Left lung (tissue), 10 donors: ENCODE data around the gene DYRK1A. TPM values are rescaled to one million over a fixed set of nuclear protein-coding genes. Genes with fewer than 3 reads are reported as not detected.
"Not testable (repeated sequence)": the region's sequence is repeated elsewhere in the genome, so short reads cannot be mapped to it uniquely, and the experiment has no call there.

Source experiments
- ATAC-seq: fragments of 200-7000 bp; cut with Tn5 transposase; one replicate; pipeline ENCODE4 v1.9.1; 2020; ENCODE audit warnings: moderate library complexity
- DNase-seq, 4 donors: peaks; one replicate each; pipeline ENCODE4 v3.0.0-alpha.2; 2013 to 2020
- H3K27ac ChIP-seq, 2 donors: fragments of 200-600 bp; sonication (generic) in 1 of 2; one replicate each; pipeline versions ENCODE4 v1.5.0 to v1.8.0; 2020 to 2021
- H3K27me3 ChIP-seq, 2 donors: fragments of 200-600 bp; sonication (generic) in 1 of 2; one replicate each; pipeline versions ENCODE4 v1.5.0 to v1.8.0; 2020 to 2021
- H3K36me3 ChIP-seq, 2 donors: fragments of 200-600 bp; sonication (generic) in 1 of 2; one replicate each; pipeline versions ENCODE4 v1.5.0 to v1.8.0; 2020 to 2021
- H3K4me1 ChIP-seq, 2 donors: fragments of 200-600 bp; one replicate each; pipeline ENCODE4 v1.8.0; 2021
- H3K4me3 ChIP-seq, 2 donors: fragments of 200-600 bp; sonication (generic) in 1 of 2; one replicate each; pipeline versions ENCODE4 v1.5.0 to v1.8.0; 2020 to 2021; ENCODE audit warnings: mild to moderate bottlenecking in 1 of 2
- H3K9me3 ChIP-seq, 2 donors: fragments of 200-600 bp; sonication (generic) in 1 of 2; one replicate each; pipeline versions ENCODE4 v1.5.0 to v1.8.0; 2020 to 2021
- intact Hi-C, 2 donors: fragments of 100-400 bp; cut with DNase I; formaldehyde crosslinking; loops; one replicate each; pipeline versions ENCODE4 v1.11.2 to v1.14.2; 2022
- polyA plus RNA-seq, 6 donors: library from polyadenylated mRNA; unstranded; fragments of 120-200 nt; gene quantifications; one replicate each; pipeline ENCODE4 v1.2.1, GENCODE V29; 2013; ENCODE audit not compliant: insufficient read length in 6 of 6
- total RNA-seq, 2 donors: library from RNA; stranded (reverse); fragmentation: NEBNext Ultra II Directional; extraction: Animal tissue kit (Norgen Biotek cat#: 25700); gene quantifications; one replicate each; pipeline ENCODE4 v1.2.1, GENCODE V29; 2021
- TF ChIP-seq, protein P1 (sequence below), 2 donors: fragments of 200-600 bp; sonication (generic) in 1 of 2; IDR thresholded peaks; one replicate each; pipeline versions ENCODE4 v1.5.0 to v1.8.0; 2021; ENCODE audit warnings: antibody characterized with exemption in 2 of 2
- donor health status: DM: no; HTN: yes; CAD: no.
- donor health status: DM: no; HTN: no; CAD: no.

Gene DYRK1A
- total and polyA plus RNA-seq, 8 donors = 57.0 to 69.9 (median 65.8) TPM

DNA sequence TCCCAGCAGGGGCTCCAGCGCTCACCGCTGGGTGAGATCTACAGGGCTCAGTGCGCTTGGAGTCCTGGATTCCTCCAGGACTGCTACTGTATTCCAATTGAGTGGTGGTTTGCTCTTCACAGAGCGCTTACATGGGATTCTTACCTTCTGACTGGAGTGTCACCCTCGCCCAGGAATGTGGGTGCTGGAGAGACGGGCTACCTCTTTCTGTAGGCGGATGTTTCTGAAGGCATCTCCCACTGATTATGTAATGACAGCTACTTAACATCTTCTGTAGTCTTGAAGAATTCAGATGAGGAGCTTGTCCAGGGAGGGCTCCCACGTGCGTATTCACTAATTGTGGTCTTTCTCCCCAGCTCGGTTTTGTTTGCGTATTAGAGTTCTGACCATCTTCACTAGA, 154.2 kb downstream of the DYRK1A start:
- no peak overlapping the region for H3K27ac ChIP-seq
- no peak overlapping the region for H3K4me3 ChIP-seq
- peaks cover 0 to 6% of the 10 kb centered on the region in 2 donors for H3K4me1 ChIP-seq
- intact Hi-C loops = no loop called here
- DNase-seq = no peak
- ATAC-seq = no peak
- peaks cover 0 to 26% of the 10 kb centered on the region in 2 donors for H3K36me3 ChIP-seq
- TF ChIP-seq, protein P1, sequence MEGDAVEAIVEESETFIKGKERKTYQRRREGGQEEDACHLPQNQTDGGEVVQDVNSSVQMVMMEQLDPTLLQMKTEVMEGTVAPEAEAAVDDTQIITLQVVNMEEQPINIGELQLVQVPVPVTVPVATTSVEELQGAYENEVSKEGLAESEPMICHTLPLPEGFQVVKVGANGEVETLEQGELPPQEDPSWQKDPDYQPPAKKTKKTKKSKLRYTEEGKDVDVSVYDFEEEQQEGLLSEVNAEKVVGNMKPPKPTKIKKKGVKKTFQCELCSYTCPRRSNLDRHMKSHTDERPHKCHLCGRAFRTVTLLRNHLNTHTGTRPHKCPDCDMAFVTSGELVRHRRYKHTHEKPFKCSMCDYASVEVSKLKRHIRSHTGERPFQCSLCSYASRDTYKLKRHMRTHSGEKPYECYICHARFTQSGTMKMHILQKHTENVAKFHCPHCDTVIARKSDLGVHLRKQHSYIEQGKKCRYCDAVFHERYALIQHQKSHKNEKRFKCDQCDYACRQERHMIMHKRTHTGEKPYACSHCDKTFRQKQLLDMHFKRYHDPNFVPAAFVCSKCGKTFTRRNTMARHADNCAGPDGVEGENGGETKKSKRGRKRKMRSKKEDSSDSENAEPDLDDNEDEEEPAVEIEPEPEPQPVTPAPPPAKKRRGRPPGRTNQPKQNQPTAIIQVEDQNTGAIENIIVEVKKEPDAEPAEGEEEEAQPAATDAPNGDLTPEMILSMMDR (IDR thresholded peaks at IDR 0.05) = no peak
- no peaks in the 10 kb centered on the region for H3K27me3 ChIP-seq
- no peaks in the 10 kb centered on the region for H3K9me3 ChIP-seq

DNA sequence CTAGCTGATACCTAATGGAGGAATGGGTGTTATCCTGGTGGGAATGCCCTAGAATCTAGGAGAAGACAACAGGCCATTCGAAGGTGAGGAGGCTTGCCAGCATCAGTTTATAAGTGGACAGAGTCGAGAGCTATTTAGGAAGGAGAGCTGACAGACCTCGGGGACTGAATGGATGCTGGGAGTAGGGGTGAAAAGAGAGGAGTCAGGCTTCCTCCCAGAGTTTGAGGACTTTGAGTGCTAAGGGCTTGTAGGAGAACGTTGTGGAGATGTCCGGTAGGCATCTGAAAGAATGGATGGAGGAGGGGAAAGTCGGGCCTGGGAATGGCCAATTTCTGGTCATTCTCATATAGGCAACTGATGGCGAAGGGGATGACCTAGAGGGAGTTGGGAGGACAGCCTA, 155.1 kb downstream of the DYRK1A start:
- Histone ChIP-seq H3K9me3 (no peaks in the 10 kb centered on the region), H3K27me3 (no peaks in the 10 kb centered on the region), H3K4me1 (peaks cover 0 to 6% of the 10 kb centered on the region in 2 donors), H3K36me3 (peaks cover 0 to 17% of the 10 kb centered on the region in 2 donors), H3K27ac (no peak overlapping the region), H3K4me3 (no peak overlapping the region)
- TF ChIP-seq, protein P1 (IDR thresholded peaks at IDR 0.05) = no peak
- intact Hi-C loops = no loop called here
- ATAC-seq (no peak), DNase-seq (no peak)

DNA sequence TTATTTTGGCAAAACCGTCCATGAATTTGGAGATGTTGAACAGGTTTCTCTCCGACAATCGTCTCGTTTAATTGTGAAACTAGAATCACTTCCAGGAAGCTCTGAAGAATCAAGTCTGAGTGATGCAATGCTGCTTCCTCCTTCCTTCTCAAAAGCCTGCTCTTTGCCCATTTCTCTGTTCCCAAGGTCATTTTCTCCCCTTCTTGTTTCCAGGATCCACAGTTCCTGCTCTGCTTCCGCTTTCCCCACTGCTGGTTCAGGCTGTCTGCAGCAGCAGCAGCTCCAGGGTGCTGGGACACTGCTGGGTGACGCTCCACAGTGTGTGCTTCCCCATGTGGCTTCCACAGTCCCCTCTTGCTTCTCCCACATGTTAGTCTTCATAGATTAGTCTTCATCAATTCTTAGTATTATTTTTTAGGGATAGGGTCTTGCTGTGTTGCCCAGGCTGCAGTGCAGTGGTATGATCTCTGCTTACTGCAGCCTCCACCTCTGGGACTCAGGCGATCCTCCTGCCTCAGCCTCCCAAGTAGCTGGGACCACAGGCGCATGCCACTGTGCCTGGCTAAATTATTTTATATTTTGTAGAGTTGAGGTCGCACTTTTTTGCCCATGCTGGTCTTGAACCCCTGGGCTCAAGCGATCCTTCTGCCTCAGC, 156.2 kb downstream of the DYRK1A start:
- intact Hi-C loops = no loop called here
- Histone ChIP-seq H3K27me3 (no peaks in the 10 kb centered on the region), H3K4me3 (no peak overlapping the region), H3K9me3 (no peaks in the 10 kb centered on the region), H3K27ac (no peak overlapping the region), H3K4me1 (peaks cover 0 to 6% of the 10 kb centered on the region in 2 donors), H3K36me3 (peaks cover 0 to 6% of the 10 kb centered on the region in 2 donors)
- DNase-seq (no peak), ATAC-seq (no peak)
- TF ChIP-seq, protein P1 (IDR thresholded peaks at IDR 0.05) = no peak

DNA sequence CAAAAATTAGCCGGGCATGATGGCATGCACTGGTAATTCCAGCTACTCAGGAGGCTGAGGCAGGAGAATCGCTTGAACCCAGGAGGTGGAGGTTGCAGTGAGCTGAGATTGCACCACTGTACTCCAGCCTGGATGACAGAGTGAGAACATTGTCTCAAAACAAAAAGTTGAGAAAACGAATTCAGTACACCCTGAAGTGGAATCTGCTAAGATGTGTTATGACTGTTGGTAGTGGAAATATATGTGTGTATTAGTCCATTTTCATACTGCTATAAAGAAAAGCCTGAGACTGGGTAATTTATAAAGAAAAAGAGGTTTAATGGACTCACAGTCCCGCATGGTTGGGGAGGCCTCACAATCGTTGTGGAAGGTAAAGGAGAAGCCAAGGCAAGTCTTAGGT, 158.4 kb downstream of the DYRK1A start:
- H3K9me3 ChIP-seq, ATAC-seq, H3K27ac ChIP-seq, H3K4me3 ChIP-seq, H3K36me3 ChIP-seq, H3K27me3 ChIP-seq, intact Hi-C loops, H3K4me1 ChIP-seq, DNase-seq: not testable (repeated sequence)

DNA sequence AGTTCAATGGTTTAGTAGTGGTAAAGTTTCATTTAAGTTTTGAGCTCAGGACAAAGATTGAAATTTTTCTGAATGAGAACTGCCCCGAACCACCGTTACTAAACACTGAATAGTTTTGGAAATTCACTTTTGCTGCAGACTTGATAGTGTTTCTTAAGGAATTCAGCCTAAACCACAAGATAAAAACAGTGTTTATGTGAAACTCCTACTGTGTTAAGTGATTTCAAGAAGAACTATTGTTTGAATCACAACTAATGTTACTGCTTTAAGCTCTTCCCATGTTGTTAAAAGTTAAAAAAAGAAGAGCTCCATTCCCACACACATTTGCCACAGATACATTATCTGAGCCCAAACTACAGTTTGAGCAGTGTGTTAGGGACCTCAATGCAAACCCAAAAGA, 159.2 kb downstream of the DYRK1A start:
- ATAC-seq = no peak
- TF ChIP-seq, protein P1 (IDR thresholded peaks at IDR 0.05) = no peak

DNA sequence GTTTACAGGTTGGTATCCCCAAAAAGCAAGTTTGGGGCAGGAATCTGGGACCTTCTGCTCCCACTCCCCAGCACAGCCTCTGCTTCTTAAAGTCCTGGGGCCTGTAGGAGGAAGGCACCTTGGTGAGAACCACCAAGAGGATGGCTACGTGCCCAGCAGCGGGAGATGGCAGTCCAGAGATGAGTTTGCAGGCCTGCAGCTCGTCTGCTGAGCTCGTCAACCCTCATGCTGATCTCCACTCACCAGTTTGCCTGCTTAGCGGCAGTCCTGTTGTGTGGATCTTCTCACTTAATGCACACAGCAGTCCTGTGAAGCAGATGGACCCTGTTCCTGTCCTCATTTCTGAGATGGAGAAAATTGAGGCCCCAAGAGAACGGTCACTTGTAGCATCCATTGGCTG, 160.5 kb downstream of the DYRK1A start:
- TF ChIP-seq, protein P1 (IDR thresholded peaks at IDR 0.05) = no peak
- intact Hi-C loops = no loop called here

More for the DNA sequence above, 159.2 kb downstream of the DYRK1A start:
- Histone ChIP-seq H3K36me3 (no peaks in the 10 kb centered on the region), H3K27ac (no peak overlapping the region), H3K4me1 (peaks cover 0 to 6% of the 10 kb centered on the region in 2 donors), H3K27me3 (peaks cover 0 to 14% of the 10 kb centered on the region in 2 donors), H3K9me3 (no peaks in the 10 kb centered on the region), H3K4me3 (no peak overlapping the region)
- intact Hi-C loops = no loop called here
- no peak for DNase-seq

More for the DNA sequence above, 160.5 kb downstream of the DYRK1A start:
- H3K36me3 ChIP-seq = no peaks in the 10 kb centered on the region
- DNase-seq = no peak
- ATAC-seq = no peak
- H3K9me3 ChIP-seq = no peaks in the 10 kb centered on the region
- no peak overlapping the region for H3K4me3 ChIP-seq
- H3K27ac ChIP-seq = no peak overlapping the region
- peaks cover 0 to 25% of the 10 kb centered on the region in 2 donors for H3K27me3 ChIP-seq
- peaks cover 5 to 14% of the 10 kb centered on the region in 2 donors for H3K4me1 ChIP-seq
